Astrocyte of the spinal cord (primary cell): Measurements from ENCODE around the gene ITGB5.

Experiments used
- DNase-seq: peaks from one replicate; pipeline ENCODE4 v3.0.0; 2011; ENCODE audit warnings: low read depth, low spot score
- H3K4me3 ChIP-seq: 2 replicates; pipeline ENCODE4 v1.5.1; 2011; ENCODE audit warnings: low read depth, mild to moderate bottlenecking, low read length, moderate library complexity
- CTCF ChIP-seq: IDR thresholded peaks from 2 replicates; pipeline ENCODE4 v1.5.1; 2012; ENCODE audit warnings: low read depth, mild to moderate bottlenecking, low read length, inconsistent platforms
- in situ Hi-C: cut with HindIII; loops from 2 replicates; pipeline ENCODE4 v1.10.0; 2017; ENCODE audit warnings: low sequenced_read_pairs

The ITGB5 gene

GRCh38 chr3:124776856-124777255 is 110.3 kb downstream of the ITGB5 start:
- in situ Hi-C loops, result no loop called here

GRCh38 chr3:124775877-124776276 is 111.3 kb downstream of the ITGB5 start:
- in situ Hi-C loops, result no loop called here
- TF ChIP-seq CTCF, result no peak

More at GRCh38 chr3:124776856-124777255, 110.3 kb downstream of the ITGB5 start:
- TF ChIP-seq CTCF, result no peak
- H3K4me3 ChIP-seq, result no peak overlapping the region
- DNase-seq, result no peak

GRCh38 chr3:124774841-124775402 is 112.2 kb downstream of the ITGB5 start:
- in situ Hi-C loops, result no loop called here
- no peak overlapping the region for H3K4me3 ChIP-seq
- no peak for TF ChIP-seq CTCF
- no peak for DNase-seq

More at GRCh38 chr3:124775877-124776276, 111.3 kb downstream of the ITGB5 start:
- no peak for DNase-seq
- H3K4me3 ChIP-seq, result no peak overlapping the region

- H3K4me3 ChIP-seq, result no peak overlapping the region
- in situ Hi-C loops, result no loop called here
- no peak for TF ChIP-seq CTCF
- DNase-seq, result peak; percentile 61
These were observed 112.8 kb downstream of the ITGB5 start for GRCh38 chr3:124774327-124774718.

GRCh38 chr3:124773351-124774326 is 113.5 kb downstream of the ITGB5 start:
- TF ChIP-seq CTCF, result no peak
- no peak overlapping the region for H3K4me3 ChIP-seq
- in situ Hi-C loops, result no loop called here
- DNase-seq, result no peak

- peak; percentile 64 for DNase-seq
- in situ Hi-C loops, result no loop called here
- TF ChIP-seq CTCF, result no peak
- no peak overlapping the region for H3K4me3 ChIP-seq
These were observed 114.9 kb downstream of the ITGB5 start for GRCh38 chr3:124772081-124772831.
